ENCODE measurements around the gene GMPPB.

- TF ChIP-seq CTCF (conservative IDR thresholded peaks at IDR 0.05): no peak
- no peak for TF ChIP-seq ZFX (IDR thresholded peaks at IDR 0.05)
These were observed 8.8 kb downstream of the GMPPB start for GRCh38 chr3:49714728-49715550.

Data from C4-2B (cell line).